ENCODE data around the gene EPS8L3.
A peak's percentile ranks its signal among the peaks of the same experiment; 100 is the strongest.

Gene EPS8L3

GRCh38 chr1:109791495-109792043 lies 27.8 kb upstream of the EPS8L3 start:
- TF ChIP-seq, protein P1, sequence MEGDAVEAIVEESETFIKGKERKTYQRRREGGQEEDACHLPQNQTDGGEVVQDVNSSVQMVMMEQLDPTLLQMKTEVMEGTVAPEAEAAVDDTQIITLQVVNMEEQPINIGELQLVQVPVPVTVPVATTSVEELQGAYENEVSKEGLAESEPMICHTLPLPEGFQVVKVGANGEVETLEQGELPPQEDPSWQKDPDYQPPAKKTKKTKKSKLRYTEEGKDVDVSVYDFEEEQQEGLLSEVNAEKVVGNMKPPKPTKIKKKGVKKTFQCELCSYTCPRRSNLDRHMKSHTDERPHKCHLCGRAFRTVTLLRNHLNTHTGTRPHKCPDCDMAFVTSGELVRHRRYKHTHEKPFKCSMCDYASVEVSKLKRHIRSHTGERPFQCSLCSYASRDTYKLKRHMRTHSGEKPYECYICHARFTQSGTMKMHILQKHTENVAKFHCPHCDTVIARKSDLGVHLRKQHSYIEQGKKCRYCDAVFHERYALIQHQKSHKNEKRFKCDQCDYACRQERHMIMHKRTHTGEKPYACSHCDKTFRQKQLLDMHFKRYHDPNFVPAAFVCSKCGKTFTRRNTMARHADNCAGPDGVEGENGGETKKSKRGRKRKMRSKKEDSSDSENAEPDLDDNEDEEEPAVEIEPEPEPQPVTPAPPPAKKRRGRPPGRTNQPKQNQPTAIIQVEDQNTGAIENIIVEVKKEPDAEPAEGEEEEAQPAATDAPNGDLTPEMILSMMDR (IDR thresholded peaks at IDR 0.05; ENCODE audit: extremely low read depth, missing control alignments): no peak
- DNase-seq (ENCODE audit: low spot score): no peak

GRCh38 chr1:109790735-109791494 lies 27.2 kb upstream of the EPS8L3 start:
- TF ChIP-seq, protein P1 (IDR thresholded peaks at IDR 0.05; ENCODE audit: extremely low read depth, missing control alignments): peak; percentile 45
- DNase-seq (ENCODE audit: low spot score): peak; percentile 84

- TF ChIP-seq, protein P1 (IDR thresholded peaks at IDR 0.05; ENCODE audit: extremely low read depth, missing control alignments): no peak
- no peak for DNase-seq (ENCODE audit: low spot score)
Measured at GRCh38 chr1:109790329-109790728, 26.6 kb upstream of the EPS8L3 start.

DNA sequence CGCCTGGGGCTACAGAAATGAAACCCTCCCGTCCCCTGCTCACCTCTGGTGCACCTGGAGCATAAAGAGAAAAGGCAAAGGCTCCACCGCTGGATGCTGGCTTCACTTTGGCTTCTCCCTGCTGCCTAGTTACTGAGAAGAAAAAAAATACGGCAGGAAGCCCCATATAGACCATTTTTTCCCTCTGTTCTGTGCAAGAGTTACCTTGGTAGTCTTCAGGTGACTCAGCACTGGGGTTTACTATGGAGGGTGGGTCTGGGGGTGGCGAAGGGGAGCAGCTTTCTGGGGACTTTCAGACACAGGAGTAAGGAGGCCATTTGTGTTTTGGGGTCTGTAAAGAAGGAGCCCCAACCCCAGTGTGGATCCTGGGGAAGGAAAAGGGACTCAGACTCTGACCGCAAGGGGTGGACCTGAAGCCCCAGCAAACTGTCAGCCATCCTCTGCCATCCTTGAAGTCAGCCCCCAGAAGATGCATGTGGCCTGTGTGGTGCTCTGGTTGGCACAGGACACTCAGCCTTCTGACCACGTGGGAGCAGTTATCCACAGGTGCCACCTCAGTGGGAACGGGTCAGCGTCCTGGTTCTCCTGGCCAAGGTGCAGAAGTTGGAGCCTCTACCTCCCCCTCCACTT lies 25.9 kb upstream of the EPS8L3 start:
- no peak for DNase-seq (ENCODE audit: low spot score)

DNA sequence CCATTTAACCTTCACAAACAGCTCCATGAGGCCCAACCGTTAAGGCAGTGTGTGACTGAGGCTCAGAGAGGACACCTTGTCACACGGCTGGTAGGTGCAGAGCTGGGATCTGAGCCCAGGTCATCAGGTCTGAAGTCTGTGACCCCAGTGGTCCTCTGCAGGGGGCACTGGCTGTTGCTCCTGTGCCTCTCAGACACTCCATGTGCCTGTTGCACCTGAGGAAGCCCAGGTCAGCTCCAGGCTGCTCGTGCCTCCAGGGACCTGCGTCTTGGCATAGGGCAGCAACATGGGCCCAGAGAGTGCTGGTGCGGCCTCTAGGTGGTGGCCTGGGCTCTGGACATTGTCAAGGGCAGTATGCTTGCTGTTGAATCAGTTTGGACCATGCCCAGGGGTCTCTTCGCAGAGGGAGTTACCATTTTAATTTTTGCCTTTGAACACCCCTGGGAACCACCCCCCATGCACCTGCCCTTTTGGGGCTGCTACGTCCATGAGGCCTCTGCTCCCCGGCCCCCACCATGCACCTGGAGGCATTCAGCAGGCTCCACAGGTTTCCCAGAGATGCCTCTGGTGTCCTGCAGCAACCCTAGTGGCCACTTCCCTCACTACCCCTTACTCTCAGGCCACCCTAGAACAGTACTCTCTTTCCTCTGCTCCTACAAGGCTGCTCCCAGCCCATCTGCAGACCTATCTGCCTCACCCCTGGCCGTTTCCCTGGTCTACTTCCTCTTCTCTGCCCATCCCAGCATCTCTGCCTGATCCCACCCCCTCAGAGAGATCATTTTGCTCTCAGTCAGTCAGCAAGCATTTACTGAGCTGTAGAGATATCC lies 25.2 kb upstream of the EPS8L3 start:
- DNase-seq (ENCODE audit: low spot score): peak; percentile 40
- TF ChIP-seq, protein P1 (IDR thresholded peaks at IDR 0.05; ENCODE audit: extremely low read depth, missing control alignments): peak; percentile 3

More for the DNA sequence above, 25.9 kb upstream of the EPS8L3 start:
- TF ChIP-seq, protein P1 (IDR thresholded peaks at IDR 0.05; ENCODE audit: extremely low read depth, missing control alignments): no peak

DNA sequence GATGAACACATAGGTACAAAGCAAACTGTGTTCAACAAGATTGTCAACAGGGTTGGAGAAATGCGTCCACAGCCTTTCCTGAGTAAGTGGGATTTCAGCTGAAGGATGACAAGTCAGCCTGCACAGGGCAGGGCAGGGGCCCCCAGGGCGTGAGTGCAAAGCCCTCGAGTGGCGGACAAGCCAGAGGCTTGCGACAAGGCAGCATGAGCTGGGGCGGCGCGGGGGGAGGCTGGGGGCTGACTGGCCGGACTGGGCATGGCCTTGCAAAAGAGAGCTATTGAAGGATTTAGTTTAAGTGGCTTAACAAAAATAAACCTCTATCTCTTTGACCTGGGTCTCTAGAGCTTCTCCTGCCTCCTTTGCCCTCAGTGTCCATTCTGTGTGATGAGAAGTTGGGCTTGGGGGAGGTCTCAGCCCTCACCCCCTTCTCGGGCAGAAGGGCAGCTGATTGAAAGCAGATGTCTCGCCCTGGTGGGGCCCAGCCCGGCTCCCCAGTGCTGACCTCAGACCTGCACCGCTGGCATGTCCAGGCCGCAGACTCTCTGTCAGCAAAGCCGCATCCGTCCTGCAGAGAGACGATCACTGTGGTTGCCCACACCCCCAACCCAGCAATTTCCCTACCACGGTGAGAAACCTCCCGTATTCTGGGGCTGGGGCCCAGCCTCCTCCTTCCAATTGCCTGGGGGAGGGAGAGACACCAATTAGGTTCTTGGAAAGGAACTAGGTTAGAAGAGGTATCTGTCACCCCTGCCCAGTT lies 24.3 kb upstream of the EPS8L3 start:
- TF ChIP-seq, protein P1 (IDR thresholded peaks at IDR 0.05; ENCODE audit: extremely low read depth, missing control alignments): no peak
- no peak for DNase-seq (ENCODE audit: low spot score)
